GM12878 (cell line): ENCODE data around the gene OS9. TPM values are rescaled to one million over a fixed set of nuclear protein-coding genes. Genes with fewer than 3 reads are reported as not detected.
A peak's percentile ranks its signal among the peaks of the same experiment; 100 is the strongest.

Experiments used
- ATAC-seq: fragments of 200-7000 bp; cut with Tn5 transposase; 3 replicates; pipeline ENCODE4 v1.9.1; 2020; ENCODE audit warnings: mild to moderate bottlenecking, moderate library complexity
- BruUV-seq: library from RNA; stranded (reverse); fragments of 400-500 nt; replicated peaks from 2 replicates; lab custom pipeline; 2021; lab: Mats Ljungman, UMichigan
- CTCF ChIA-PET: fragments of 300-600 bp; sonication (Branson Sonifier 250); formaldehyde crosslinking; extraction: SDS; loops from one replicate; lab custom pipeline; 2021; ENCODE audit warnings: inconsistent platforms; lab: Yijun Ruan, JAX
- POLR2A ChIA-PET: fragments of 350-600 bp; formaldehyde crosslinking; extraction: SDS; loops from one replicate; lab custom pipeline; 2021; ENCODE audit warnings: inconsistent platforms; lab: Charles Lee
- RAD21 ChIA-PET: fragments of 300-600 bp; sonication (Branson Sonifier 250); formaldehyde crosslinking; loops from one replicate; lab custom pipeline; 2023; ENCODE audit warnings: antibody characterized with exemption; ENCODE audit not compliant: unreplicated experiment; lab: Charles Lee
- SMC1A ChIA-PET: fragments of 300-600 bp; sonication (Branson Sonifier 250); formaldehyde crosslinking; loops from one replicate; lab custom pipeline; 2023; ENCODE audit not compliant: unreplicated experiment, uncharacterized antibody; lab: Charles Lee
- DNase-seq: peaks from one replicate; pipeline ENCODE4 v3.0.0-alpha.2; 2011; ENCODE audit warnings: low read depth, low spot score
- FAIRE-seq: peaks from 3 replicates; lab custom pipeline; 2011; peaks lifted over from hg19 to GRCh38; lab: Jason Lieb, UNC
- H2AFZ ChIP-seq: 2 replicates; pipeline ENCODE4 v1.6.0; 2011; ENCODE audit warnings: low read depth, low read length, control low read depth; ENCODE audit not compliant: control insufficient read depth
- H3K27ac ChIP-seq: 2 replicates; pipeline ENCODE4 v1.5.1; 2011; ENCODE audit warnings: control low read depth; ENCODE audit not compliant: control insufficient read depth, insufficient read depth
- H3K27me3 ChIP-seq, 2 experiments: replicated peaks in 1 of 2; 2 replicates each; pipeline versions ENCODE4 v1.6.0 to v1.6.1; 2011; ENCODE audit warnings: low read length in 1 of 2; ENCODE audit not compliant: control insufficient read depth in 2 of 2, insufficient read depth in 2 of 2
- H3K36me3 ChIP-seq, 2 experiments: 2 replicates each; pipeline ENCODE4 v1.5.1; 2011; ENCODE audit warnings: low read length in 1 of 2; ENCODE audit not compliant: control insufficient read depth in 2 of 2, insufficient read depth in 2 of 2
- H3K4me1 ChIP-seq: 2 replicates; pipeline ENCODE4 v1.6.1; 2011; ENCODE audit warnings: mild to moderate bottlenecking, low read length, moderate library complexity, mixed read lengths; ENCODE audit not compliant: control insufficient read depth, insufficient read depth
- H3K4me2 ChIP-seq: 2 replicates; pipeline ENCODE4 v1.6.0; 2011; ENCODE audit warnings: control low read depth; ENCODE audit not compliant: control insufficient read depth, insufficient read depth
- H3K4me3 ChIP-seq: fragments of 200-600 bp; sonication (generic); 2 replicates; pipeline ENCODE4 v1.5.1; 2016
- H3K79me2 ChIP-seq: 2 replicates; pipeline ENCODE4 v1.6.0; 2011; ENCODE audit warnings: low read length; ENCODE audit not compliant: control insufficient read depth, insufficient read depth
- H3K9ac ChIP-seq: 2 replicates; pipeline ENCODE4 v1.8.0; 2011; ENCODE audit warnings: low read length, control low read depth, mixed read lengths; ENCODE audit not compliant: control insufficient read depth, insufficient read depth
- H3K9me3 ChIP-seq: replicated peaks from 3 replicates; pipeline ENCODE4 v1.5.1; 2011; ENCODE audit warnings: mild to moderate bottlenecking, low read length; ENCODE audit not compliant: control insufficient read depth, insufficient read depth
- H4K20me1 ChIP-seq: 2 replicates; pipeline ENCODE4 v1.6.0; 2011; ENCODE audit not compliant: control insufficient read depth, insufficient read depth
- BCL3 ChIP-seq: IDR thresholded peaks from 2 replicates; pipeline ENCODE4 v1.6.1; 2011; ENCODE audit warnings: borderline replicate concordance, low read depth, mild to moderate bottlenecking, moderate library complexity, low read length; ENCODE audit not compliant: insufficient read depth, poor library complexity, severe bottlenecking
- CBFB ChIP-seq: IDR thresholded peaks from 2 replicates; pipeline ENCODE4 v1.6.1; 2016; ENCODE audit warnings: antibody characterized with exemption, low read depth
- CHD2 ChIP-seq: IDR thresholded peaks from 2 replicates; pipeline ENCODE4 v1.6.1; 2011; ENCODE audit warnings: low read depth, low read length, improper control_type of control experiment, borderline replicate concordance
- CREB1 ChIP-seq: IDR thresholded peaks from 2 replicates; pipeline ENCODE4 v1.6.1; 2012; ENCODE audit warnings: low read depth, mild to moderate bottlenecking, inconsistent platforms
- DPF2 ChIP-seq: fragments of 450-650 bp; IDR thresholded peaks from 2 replicates; pipeline ENCODE4 v1.6.1; 2017; ENCODE audit warnings: mild to moderate bottlenecking
- E2F8 ChIP-seq: fragments of 450-650 bp; IDR thresholded peaks from 2 replicates; pipeline ENCODE4 v1.6.1; 2018; ENCODE audit warnings: mild to moderate bottlenecking, low read depth, moderate library complexity; ENCODE audit not compliant: partially characterized antibody
- GATAD2B ChIP-seq: fragments of 450-650 bp; conservative IDR thresholded peaks from 2 replicates; pipeline ENCODE4 v1.6.1; 2017; ENCODE audit warnings: low read depth, mild to moderate bottlenecking, moderate library complexity
- MYC ChIP-seq: IDR thresholded peaks from 2 replicates; pipeline ENCODE4 v1.6.1; 2011; ENCODE audit warnings: mild to moderate bottlenecking, low read length, moderate library complexity, inconsistent platforms; ENCODE audit not compliant: insufficient read depth, insufficient replicate concordance, insufficient read length, severe bottlenecking
- NFYB ChIP-seq: IDR thresholded peaks from 2 replicates; pipeline ENCODE4 v1.6.1; 2011; ENCODE audit warnings: low read depth, mild to moderate bottlenecking, low read length, improper control_type of control experiment, moderate library complexity; ENCODE audit not compliant: insufficient read depth
- PML ChIP-seq: IDR thresholded peaks from 2 replicates; pipeline ENCODE4 v1.6.1; 2012; ENCODE audit warnings: low read length, inconsistent platforms
- RELB ChIP-seq: fragments of 450-650 bp; IDR thresholded peaks from 2 replicates; pipeline ENCODE4 v1.6.1; 2017; ENCODE audit warnings: low read depth, mild to moderate bottlenecking, moderate library complexity
- SMAD5 ChIP-seq: IDR thresholded peaks from 2 replicates; pipeline ENCODE4 v1.6.1; 2016; ENCODE audit warnings: antibody characterized with exemption, low read depth
- SREBF1 ChIP-seq: IDR thresholded peaks from 2 replicates; pipeline ENCODE4 v1.6.1; 2012; ENCODE audit warnings: mild to moderate bottlenecking, low read length
- SREBF2 ChIP-seq: IDR thresholded peaks from 2 replicates; pipeline ENCODE4 v1.6.1; 2012; ENCODE audit warnings: mild to moderate bottlenecking, low read length
- USF1 ChIP-seq: IDR thresholded peaks from 2 replicates; pipeline ENCODE4 v1.6.1; 2011; ENCODE audit warnings: borderline replicate concordance, low read depth, mild to moderate bottlenecking, moderate library complexity, mixed read lengths, low read length; ENCODE audit not compliant: insufficient read depth; ENCODE audit errors: extremely low read length
- WGBS: methylation state at CpG from one replicate; pipeline ENCODE4 v1.1.6; 2016; ENCODE audit warnings: low lambda C conversion rate; ENCODE audit not compliant: insufficient replicate concordance, insufficient coverage; ENCODE audit errors: missing lambda C conversion rate; 5-methylcytosine and 5-hydroxymethylcytosine counted together
- in situ Hi-C: fragments of 300-500 bp; cut with MboI; formaldehyde crosslinking; loops from 9 replicates; pipeline ENCODE4 v1.14.3; 2018; ENCODE audit warnings: mixed read lengths
- intact Hi-C: fragments of 100-400 bp; cut with micrococcal nuclease; formaldehyde crosslinking; loops from one replicate; pipeline ENCODE4 v1.14.2; 2022; ENCODE audit not compliant: unreplicated experiment
- polyA plus RNA-seq, 11 experiments: library from polyadenylated mRNA; depleted of rRNA in 4 of 11; unstranded in 6 of 11; stranded (reverse) in 5 of 11; fragments of >200 nt; fragmentation: Nextera tagmentation in 4 of 11; fragmentation: Illumina TruSeq in 1 of 11; extraction: Ambion mirVana in 4 of 11; extraction: Trizol in 1 of 11; gene quantifications; 1 replicate in 1 of 11; 2 replicates in 10 of 11; pipeline versions ENCODE4 v1.2.1 to v1.2.3, GENCODE V29; 2011 to 2016; ENCODE audit warnings: inconsistent platforms in 2 of 11, missing spikeins in 2 of 11, low read depth in 1 of 11
- total RNA-seq, 4 experiments: library from RNA; depleted of rRNA in 3 of 4; stranded (reverse); fragments of >200 nt in 3 of 4; fragmentation: Illumina TruSeq in 1 of 4; extraction: Trizol in 1 of 4; gene quantifications; 2 replicates each; pipeline versions ENCODE4 v1.2.1 to v1.2.3, GENCODE V29; 2013 to 2021

Gene OS9
- total and polyA plus RNA-seq, 10 of the 15 experiments (the other 5 are each of a cell fraction or from before 2014, with no cell fraction given): 5.2 to 106 (median 79.1) TPM

- H2AFZ ChIP-seq: peak within 1 kb of the TSS; percentile 90
- peak within 1 kb of the TSS; percentile 99 for H3K4me2 ChIP-seq
- peak within 1 kb of the TSS; percentile 93 for H3K9ac ChIP-seq
- peak; percentile 82 for FAIRE-seq
- peak; percentile 92 for DNase-seq
- peaks cover 22% of the 10 kb centered on the region for H3K4me1 ChIP-seq
- ChIA-PET SMC1A (interaction anchor here (0.8 to 2.4 kb wide), 7 partner anchors 12 to 286 kb away, joined by 3 to 14 read pairs (median 4); partner anchors contain the start of genes EEF1AKMT3 and METTL1), CTCF (interaction anchor here (0.8 to 2.9 kb wide), 10 partner anchors 12 to 289 kb away, joined by 3 to 28 read pairs (median 3); partner anchors contain the start of genes GLI1 and INHBE), RAD21 (interaction anchor here (0.7 to 1.5 kb wide), 5 partner anchors 12 to 286 kb away, joined by 3 to 6 read pairs (median 5); partner anchors contain the start of gene CTDSP2), POLR2A (interaction anchor here (0.5 to 3.0 kb wide), 7 partner anchors 9 to 268 kb away, joined by 3 to 19 read pairs (median 5); partner anchors contain the start of gene MARCHF9)
- peak within 1 kb of the TSS; percentile 94 for H3K27ac ChIP-seq
- H3K9me3 ChIP-seq: no peaks in the 10 kb centered on the region
- no peaks in the 10 kb centered on the region for H4K20me1 ChIP-seq
- H3K79me2 ChIP-seq: peaks cover 32% of the 10 kb centered on the region
- WGBS: under 1% methylated on average over 29 of the region's 29 CpGs
- H3K27me3 ChIP-seq: no peaks in the 10 kb centered on the region
- H3K36me3 ChIP-seq: peaks cover 5 to 6% of the 10 kb centered on the region in 2 experiments
- ATAC-seq: peak; percentile 87
- no TSS peak for BruUV-seq
- peak within 1 kb of the TSS; percentile 91 for H3K4me3 ChIP-seq
- intact Hi-C loops (no loop called here), in situ Hi-C loops (no loop called here)
- TF ChIP-seq CREB1 (peak; percentile 76), E2F8 (peak; percentile 14), CHD2 (peak; percentile 88), NFYB (peak; percentile 98), MYC (no peak), DPF2 (peak; percentile 76), USF1 (no peak), CBFB (peak; percentile 58), RELB (peak; percentile 89), SMAD5 (peak; percentile 34; the same call in 1 of the 2 replicates), PML (peak; percentile 49; the same call in 1 of the 2 replicates), GATAD2B (no peak), SREBF1 (no peak), SREBF2 (no peak), BCL3 (peak; percentile 69)
Measured at GRCh38 chr12:57744777-57745484, 51.0 kb downstream of the OS9 start, which contains the start of gene TSPAN31. TSPAN31 (plus strand) TSS chr12:57745039; CDS start chr12:57745155, 116 bp downstream.
